ENCODE measurements around the gene WDR4. TPM values are rescaled to one million over a fixed set of nuclear protein-coding genes. Genes with fewer than 3 reads are reported as not detected.

Gene WDR4
- total and polyA plus RNA-seq, 2 of the 4 experiments (the other 2 are of a cell fraction), result 11.3 to 20.8 TPM

DNA sequence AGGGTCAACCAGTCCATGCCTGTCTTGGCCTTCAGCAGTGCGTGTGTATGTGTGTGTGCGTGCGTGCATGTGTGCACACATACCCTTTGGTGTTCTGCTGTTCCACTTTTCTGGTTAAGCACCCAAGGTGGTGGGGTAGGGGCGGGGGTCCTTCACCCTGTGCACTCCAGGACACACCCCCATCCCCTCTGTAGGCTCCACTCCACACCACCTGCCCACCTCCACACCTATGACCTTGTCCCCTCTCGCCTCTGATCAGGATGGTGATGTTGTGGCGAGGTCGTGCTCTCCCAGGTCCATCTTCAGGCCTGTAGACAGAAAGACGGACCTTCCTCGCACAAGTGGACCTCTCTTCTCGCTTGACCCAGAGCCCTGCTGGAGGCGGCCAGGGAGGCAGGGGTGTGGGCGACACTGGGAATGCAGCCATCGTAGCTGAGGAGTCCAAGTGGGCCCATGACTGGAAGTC is 44.6 kb downstream of the WDR4 start:
- Histone ChIP-seq H4K5ac (ENCODE audit: low read depth, low read length) (no peak overlapping the region), H2BK120ac (ENCODE audit: low read depth, low read length) (no peak overlapping the region), H3K27ac (ENCODE audit: insufficient read depth, low read length) (no peak overlapping the region), H3K14ac (replicated peaks; ENCODE audit: low read depth, low read length) (no peak overlapping the region), H3K18ac (ENCODE audit: low read depth, low read length) (no peak overlapping the region), H2BK20ac (ENCODE audit: low read depth, low read length) (no peak overlapping the region), H3K56ac (ENCODE audit: extremely low read depth, insufficient read depth, low read length) (no peak overlapping the region), H4K20me1 (ENCODE audit: insufficient read depth, low read length) (no peaks in the 10 kb centered on the region), H2AK5ac (ENCODE audit: low read depth, low read length) (no peak overlapping the region), H2BK15ac (ENCODE audit: low read depth, low read length) (no peak overlapping the region), H4K91ac (ENCODE audit: insufficient read depth, low read depth, low read length) (no peak overlapping the region), H3K4me1 (ENCODE audit: control insufficient read depth, insufficient read depth, low read length) (no peaks in the 10 kb centered on the region), H3K27me3 (ENCODE audit: control insufficient read depth, insufficient read depth, low read length) (no peaks in the 10 kb centered on the region), H3K4me3 (ENCODE audit: insufficient read depth, low read depth, low read length) (no peak overlapping the region), H3K9me3 (ENCODE audit: control insufficient read depth, insufficient read depth, low read length) (no peaks in the 10 kb centered on the region), H2AK9ac (replicated peaks; ENCODE audit: low read depth, low read length, poor library complexity) (peak overlapping the region; percentile 39), H2AFZ (replicated peaks; ENCODE audit: low read length, poor library complexity) (no peak overlapping the region), H3K9me1 (ENCODE audit: insufficient read depth, low read length) (0 out of 2 replicates have a peak, but pooled peaks cover 5% of the 10 kb centered on the region), H2BK5ac (ENCODE audit: low read depth, low read length, poor library complexity, severe bottlenecking) (no peak overlapping the region), H4K8ac (ENCODE audit: low read depth in 2 of 2, low read length in 2 of 2) (no peak overlapping the region), H3K4me2 (ENCODE audit: low read depth, low read length) (no peak overlapping the region), H3K9ac (ENCODE audit: low read depth, low read length) (no peak overlapping the region), H3K4ac (ENCODE audit: low read depth, low read length) (no peak overlapping the region), H3K23ac (ENCODE audit: low read depth, low read length) (no peak overlapping the region), H3K36me3 (ENCODE audit: control insufficient read depth, insufficient read depth, low read length) (peaks cover 4% of the 10 kb centered on the region), H3K79me1 (ENCODE audit: low read depth in 1 of 2, low read length in 2 of 2) (no peaks in the 10 kb centered on the region)
- dilution Hi-C loops (cut with HindIII; ENCODE audit: low sequenced_read_pairs, unreplicated experiment), result no loop called here
- in situ Hi-C loops (cut with MboI; ENCODE audit: low sequenced_read_pairs), result loop anchor here (25.0 kb wide), 1 partner anchor 672 kb away; no protein-coding TSS in a partner anchor
- no peak for DNase-seq
- ChIA-PET CTCF (no interaction called here), POLR2A (ENCODE audit: unreplicated experiment) (no interaction called here)
- no CpG with 5 or more reads among the region's 13 CpGs for WGBS, 2 experiments (ENCODE audit: extremely low coverage in 2 of 2, insufficient read length in 1 of 2)
- TF ChIP-seq MAFK (IDR thresholded peaks at IDR 0.05; ENCODE audit: low read depth, low read length) (no peak), NFE2L2 (IDR thresholded peaks at IDR 0.05; ENCODE audit: low read depth, low read length) (no peak), RAD21 (IDR thresholded peaks at IDR 0.05; ENCODE audit: low read length) (no peak), RCOR1 (IDR thresholded peaks at IDR 0.05; ENCODE audit: insufficient replicate concordance, low read length) (no peak), MAZ (IDR thresholded peaks at IDR 0.05; ENCODE audit: borderline replicate concordance, low read depth, low read length) (no peak), BHLHE40 (IDR thresholded peaks at IDR 0.05; ENCODE audit: low read depth, low read length) (no peak), POLR2A (IDR thresholded peaks at IDR 0.05; ENCODE audit: low read depth, low read length) (no peak)
- TF ChIP-seq, protein P1, sequence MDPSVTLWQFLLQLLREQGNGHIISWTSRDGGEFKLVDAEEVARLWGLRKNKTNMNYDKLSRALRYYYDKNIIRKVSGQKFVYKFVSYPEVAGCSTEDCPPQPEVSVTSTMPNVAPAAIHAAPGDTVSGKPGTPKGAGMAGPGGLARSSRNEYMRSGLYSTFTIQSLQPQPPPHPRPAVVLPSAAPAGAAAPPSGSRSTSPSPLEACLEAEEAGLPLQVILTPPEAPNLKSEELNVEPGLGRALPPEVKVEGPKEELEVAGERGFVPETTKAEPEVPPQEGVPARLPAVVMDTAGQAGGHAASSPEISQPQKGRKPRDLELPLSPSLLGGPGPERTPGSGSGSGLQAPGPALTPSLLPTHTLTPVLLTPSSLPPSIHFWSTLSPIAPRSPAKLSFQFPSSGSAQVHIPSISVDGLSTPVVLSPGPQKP (IDR thresholded peaks at IDR 0.05; ENCODE audit: borderline replicate concordance, low read depth, low read length), result no peak
- TF ChIP-seq, protein P2, sequence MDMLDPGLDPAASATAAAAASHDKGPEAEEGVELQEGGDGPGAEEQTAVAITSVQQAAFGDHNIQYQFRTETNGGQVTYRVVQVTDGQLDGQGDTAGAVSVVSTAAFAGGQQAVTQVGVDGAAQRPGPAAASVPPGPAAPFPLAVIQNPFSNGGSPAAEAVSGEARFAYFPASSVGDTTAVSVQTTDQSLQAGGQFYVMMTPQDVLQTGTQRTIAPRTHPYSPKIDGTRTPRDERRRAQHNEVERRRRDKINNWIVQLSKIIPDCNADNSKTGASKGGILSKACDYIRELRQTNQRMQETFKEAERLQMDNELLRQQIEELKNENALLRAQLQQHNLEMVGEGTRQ (IDR thresholded peaks at IDR 0.05; ENCODE audit: low read depth, low read length), result no peak
- BruUV-seq (replicated peaks), result no TSS peak
- no peak; the same call in 1 of the 2 replicates for ATAC-seq (ENCODE audit: low read depth)
- intact Hi-C loops (cut with micrococcal nuclease), result no loop called here
